MM.1S (cell line): ENCODE results near the gene NOL9.

ENCODE experiments used
- DNase-seq: peaks from one replicate; pipeline ENCODE4 v3.0.0-alpha.2; 2015
- H2AFZ ChIP-seq: fragments of 300-600 bp; sonication (generic); 2 replicates; pipeline ENCODE4 v1.6.0; 2016; ENCODE audit warnings: antibody characterized with exemption, low read length
- H3F3A ChIP-seq: fragments of 300-600 bp; sonication (generic); 2 replicates; pipeline ENCODE4 v1.6.1; 2016; ENCODE audit warnings: mild to moderate bottlenecking, antibody characterized with exemption, low read length, moderate library complexity, mixed read lengths; ENCODE audit not compliant: insufficient read depth
- H3K27ac ChIP-seq: fragments of 300-600 bp; sonication (generic); 2 replicates; pipeline ENCODE4 v1.5.1; 2016; ENCODE audit warnings: mild to moderate bottlenecking, low read length
- H3K27me3 ChIP-seq: fragments of 300-600 bp; sonication (generic); replicated peaks from 2 replicates; pipeline ENCODE4 v1.6.0; 2016; ENCODE audit warnings: low read length; ENCODE audit not compliant: insufficient read depth
- H3K36me3 ChIP-seq: fragments of 300-600 bp; sonication (generic); replicated peaks from 2 replicates; pipeline ENCODE4 v1.6.1; 2016; ENCODE audit warnings: mild to moderate bottlenecking, low read length, mixed read lengths; ENCODE audit not compliant: insufficient read depth
- H3K4me1 ChIP-seq: fragments of 300-600 bp; sonication (generic); 2 replicates; pipeline ENCODE4 v1.6.1; 2016; ENCODE audit warnings: low read length, mixed read lengths
- H3K4me2 ChIP-seq: fragments of 300-600 bp; sonication (generic); 2 replicates; pipeline ENCODE4 v1.6.0; 2016; ENCODE audit warnings: low read depth, low read length
- H3K4me3 ChIP-seq: fragments of 300-600 bp; sonication (generic); 2 replicates; pipeline ENCODE4 v1.5.1; 2016; ENCODE audit warnings: low read length, mixed read lengths
- H3K79me2 ChIP-seq: fragments of 300-600 bp; sonication (generic); 2 replicates; pipeline ENCODE4 v1.6.1; 2016; ENCODE audit warnings: mixed run types, low read length, mixed read lengths
- H3K9ac ChIP-seq: fragments of 300-600 bp; sonication (generic); 2 replicates; pipeline ENCODE4 v1.6.1; 2016; ENCODE audit warnings: low read length, mixed read lengths
- H3K9me2 ChIP-seq: fragments of 300-600 bp; sonication (generic); replicated peaks from 2 replicates; pipeline ENCODE4 v1.6.1; 2016; ENCODE audit warnings: mild to moderate bottlenecking, low read length, mixed read lengths; ENCODE audit not compliant: insufficient read depth
- H3K9me3 ChIP-seq: fragments of 300-600 bp; sonication (generic); replicated peaks from 2 replicates; pipeline ENCODE4 v1.6.1; 2016; ENCODE audit warnings: mild to moderate bottlenecking, low read length, mixed read lengths; ENCODE audit not compliant: insufficient read depth
- H4K20me1 ChIP-seq: fragments of 300-600 bp; sonication (generic); 2 replicates; pipeline ENCODE4 v1.6.1; 2016; ENCODE audit warnings: mild to moderate bottlenecking, low read length, moderate library complexity, mixed read lengths; ENCODE audit not compliant: insufficient read depth
- EZH2 ChIP-seq: fragments of 300-600 bp; sonication (generic); optimal IDR thresholded peaks from 2 replicates; pipeline ENCODE3; 2017; ENCODE audit warnings: low read depth, mild to moderate bottlenecking, antibody characterized with exemption, low read length, mixed read lengths
- EZH2phosphoT487 ChIP-seq: fragments of 300-600 bp; sonication (generic); IDR thresholded peaks from 2 replicates; pipeline ENCODE4 v1.6.1; 2018; ENCODE audit warnings: antibody characterized with exemption, low read length
- TF ChIP-seq, protein P1 (sequence below): fragments of 300-600 bp; sonication (generic); IDR thresholded peaks from 2 replicates; pipeline ENCODE4 v1.5.1; 2016; ENCODE audit warnings: antibody characterized with exemption, low read length, mixed read lengths

Gene NOL9

GRCh38 chr1:6473974-6474814 is 80.1 kb downstream of the NOL9 start:
- Histone ChIP-seq H3K4me1 (peaks cover 7% of the 10 kb centered on the region; the same call in 1 of the 2 replicates), H3K9me3 (no peaks in the 10 kb centered on the region), H3K27ac (no peak overlapping the region), H3K9ac (no peak overlapping the region), H4K20me1 (no peaks in the 10 kb centered on the region), H3K79me2 (no peaks in the 10 kb centered on the region), H3F3A (no peaks in the 10 kb centered on the region), H3K9me2 (no peaks in the 10 kb centered on the region), H3K4me2 (no peak overlapping the region), H3K4me3 (no peak overlapping the region), H3K27me3 (peaks cover 40% of the 10 kb centered on the region), H3K36me3 (no peaks in the 10 kb centered on the region), H2AFZ (no peak overlapping the region)
- DNase-seq, result no peak
- TF ChIP-seq EZH2phosphoT487, result no peak

DNA sequence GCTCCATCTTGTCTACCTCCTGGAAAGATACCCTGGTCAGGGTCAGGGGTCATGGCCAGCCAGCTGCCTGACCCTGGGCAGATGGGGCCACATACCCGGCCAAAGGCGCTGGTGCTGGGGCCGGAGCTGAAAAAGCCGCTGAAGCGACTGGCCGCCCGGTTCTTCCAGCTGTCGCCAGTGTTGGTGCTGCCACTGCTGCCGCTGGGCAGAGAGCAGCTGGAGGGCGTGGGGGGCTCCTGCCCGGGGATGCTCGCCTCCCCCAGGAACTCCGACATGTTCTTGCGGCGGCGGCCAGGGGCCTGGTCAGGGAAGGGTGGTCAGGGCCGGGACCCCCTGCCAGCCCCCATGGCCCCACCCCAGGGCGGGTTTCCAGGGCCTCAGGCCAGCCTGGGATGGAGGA is 81.2 kb downstream of the NOL9 start:
- peaks cover 41% of the 10 kb centered on the region for H3K27me3 ChIP-seq
- no peaks in the 10 kb centered on the region for H3F3A ChIP-seq
- H3K9me3 ChIP-seq, result no peaks in the 10 kb centered on the region
- no peak overlapping the region for H2AFZ ChIP-seq
- no peaks in the 10 kb centered on the region for H3K36me3 ChIP-seq
- H3K9me2 ChIP-seq, result no peaks in the 10 kb centered on the region
- peaks cover 7% of the 10 kb centered on the region; the same call in 1 of the 2 replicates for H3K4me1 ChIP-seq
- H3K4me2 ChIP-seq, result no peak overlapping the region
- TF ChIP-seq, protein P1, sequence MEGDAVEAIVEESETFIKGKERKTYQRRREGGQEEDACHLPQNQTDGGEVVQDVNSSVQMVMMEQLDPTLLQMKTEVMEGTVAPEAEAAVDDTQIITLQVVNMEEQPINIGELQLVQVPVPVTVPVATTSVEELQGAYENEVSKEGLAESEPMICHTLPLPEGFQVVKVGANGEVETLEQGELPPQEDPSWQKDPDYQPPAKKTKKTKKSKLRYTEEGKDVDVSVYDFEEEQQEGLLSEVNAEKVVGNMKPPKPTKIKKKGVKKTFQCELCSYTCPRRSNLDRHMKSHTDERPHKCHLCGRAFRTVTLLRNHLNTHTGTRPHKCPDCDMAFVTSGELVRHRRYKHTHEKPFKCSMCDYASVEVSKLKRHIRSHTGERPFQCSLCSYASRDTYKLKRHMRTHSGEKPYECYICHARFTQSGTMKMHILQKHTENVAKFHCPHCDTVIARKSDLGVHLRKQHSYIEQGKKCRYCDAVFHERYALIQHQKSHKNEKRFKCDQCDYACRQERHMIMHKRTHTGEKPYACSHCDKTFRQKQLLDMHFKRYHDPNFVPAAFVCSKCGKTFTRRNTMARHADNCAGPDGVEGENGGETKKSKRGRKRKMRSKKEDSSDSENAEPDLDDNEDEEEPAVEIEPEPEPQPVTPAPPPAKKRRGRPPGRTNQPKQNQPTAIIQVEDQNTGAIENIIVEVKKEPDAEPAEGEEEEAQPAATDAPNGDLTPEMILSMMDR, result no peak
- TF ChIP-seq EZH2phosphoT487 (no peak), EZH2 (no peak)
- no peak overlapping the region for H3K4me3 ChIP-seq
- H4K20me1 ChIP-seq, result no peaks in the 10 kb centered on the region
- no peak for DNase-seq
- H3K9ac ChIP-seq, result no peak overlapping the region
- H3K27ac ChIP-seq, result no peak overlapping the region
- no peaks in the 10 kb centered on the region for H3K79me2 ChIP-seq

DNA sequence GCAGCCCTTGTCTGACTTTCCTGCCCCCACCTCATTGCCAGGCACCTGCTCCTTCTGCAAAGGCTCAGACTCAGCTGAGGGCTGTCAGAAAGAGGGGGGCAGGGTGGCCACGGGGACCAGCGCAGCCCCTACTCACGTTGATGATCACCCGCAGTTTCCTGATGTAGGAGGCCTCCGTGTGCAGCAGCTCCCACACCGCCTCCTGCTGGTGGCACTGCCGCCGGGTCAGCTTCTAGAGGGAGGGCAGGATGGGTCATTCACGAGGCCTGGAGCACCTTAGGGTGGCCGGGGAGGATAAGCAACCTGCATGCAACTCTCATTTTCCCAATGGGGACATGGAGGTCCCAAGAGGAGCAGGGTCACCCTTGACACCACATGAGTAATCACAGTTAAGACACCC is 81.9 kb downstream of the NOL9 start:
- Histone ChIP-seq H3K4me2 (peak overlapping the region; percentile 80), H3K4me1 (peaks cover 7% of the 10 kb centered on the region; the same call in 1 of the 2 replicates), H2AFZ (peak overlapping the region; percentile 66), H3K27ac (no peak overlapping the region), H3K27me3 (peaks cover 43% of the 10 kb centered on the region), H3K4me3 (peak overlapping the region; percentile 53), H3K79me2 (no peaks in the 10 kb centered on the region), H3K9me2 (no peaks in the 10 kb centered on the region), H4K20me1 (no peaks in the 10 kb centered on the region), H3K36me3 (no peaks in the 10 kb centered on the region), H3F3A (no peaks in the 10 kb centered on the region), H3K9ac (no peak overlapping the region), H3K9me3 (no peaks in the 10 kb centered on the region)
- TF ChIP-seq, protein P1, result peak; percentile 76
- TF ChIP-seq EZH2, result no peak
- DNase-seq, result no peak

DNA sequence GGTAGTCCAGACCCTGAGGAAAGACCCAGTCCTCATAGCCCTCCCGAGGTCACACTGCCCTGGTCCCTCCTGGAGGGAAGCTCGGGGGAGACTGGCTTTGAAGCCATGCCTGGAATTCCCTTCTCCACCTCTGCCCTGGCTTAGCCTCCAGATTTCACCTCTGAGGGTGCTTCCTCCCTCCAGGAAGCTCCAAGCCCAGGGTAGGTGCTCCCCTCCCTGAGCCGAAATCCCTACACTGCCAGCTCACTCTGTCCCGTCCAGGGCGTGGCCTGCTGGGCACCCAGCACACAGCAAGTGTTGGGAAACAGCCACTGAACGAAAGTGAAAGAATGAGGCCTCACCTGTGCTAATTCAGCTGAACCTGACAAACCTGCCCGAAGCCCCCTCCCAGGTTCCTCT is 82.3 kb downstream of the NOL9 start:
- H3K79me2 ChIP-seq, result no peaks in the 10 kb centered on the region
- peak; percentile 56 for DNase-seq
- no peaks in the 10 kb centered on the region for H3K36me3 ChIP-seq
- peak overlapping the region; percentile 53 for H3K4me3 ChIP-seq
- H3F3A ChIP-seq, result no peaks in the 10 kb centered on the region
- no peak overlapping the region for H3K27ac ChIP-seq
- no peaks in the 10 kb centered on the region for H3K9me3 ChIP-seq
- no peaks in the 10 kb centered on the region for H4K20me1 ChIP-seq
- H3K4me1 ChIP-seq, result peaks cover 7% of the 10 kb centered on the region; the same call in 1 of the 2 replicates
- H3K9me2 ChIP-seq, result no peaks in the 10 kb centered on the region
- no peak overlapping the region for H3K9ac ChIP-seq
- H3K4me2 ChIP-seq, result peak overlapping the region; percentile 80
- TF ChIP-seq, protein P1, result no peak
- no peak for TF ChIP-seq EZH2
- no peak for TF ChIP-seq EZH2phosphoT487
- H2AFZ ChIP-seq, result peak overlapping the region; percentile 66
- H3K27me3 ChIP-seq, result peaks cover 43% of the 10 kb centered on the region
